Rectal smooth muscle tissue (tissue), 1 donor: ENCODE results near the gene MAMDC4.
"Not testable (repeated sequence)": the region's sequence is repeated elsewhere in the genome, so short reads cannot be mapped to it uniquely, and the experiment has no call there.

Source experiments
- H3K27ac ChIP-seq: one replicate; pipeline ENCODE4 v1.7.0; 2013; ENCODE audit warnings: low read depth, low read length, inconsistent platforms
- H3K27me3 ChIP-seq: one replicate; pipeline ENCODE4 v1.7.0; 2013; ENCODE audit warnings: low read length; ENCODE audit not compliant: control insufficient read depth, insufficient read depth
- H3K36me3 ChIP-seq: one replicate; pipeline ENCODE4 v1.7.0; 2013; ENCODE audit warnings: low read length; ENCODE audit not compliant: control insufficient read depth, insufficient read depth
- H3K4me1 ChIP-seq: one replicate; pipeline ENCODE4 v1.7.0; 2013; ENCODE audit warnings: low read length; ENCODE audit not compliant: control insufficient read depth, insufficient read depth
- H3K4me3 ChIP-seq: one replicate; pipeline ENCODE4 v1.7.0; 2013; ENCODE audit warnings: low read length
- H3K9ac ChIP-seq: one replicate; pipeline ENCODE4 v1.7.0; 2013; ENCODE audit warnings: low read length

Gene MAMDC4

DNA sequence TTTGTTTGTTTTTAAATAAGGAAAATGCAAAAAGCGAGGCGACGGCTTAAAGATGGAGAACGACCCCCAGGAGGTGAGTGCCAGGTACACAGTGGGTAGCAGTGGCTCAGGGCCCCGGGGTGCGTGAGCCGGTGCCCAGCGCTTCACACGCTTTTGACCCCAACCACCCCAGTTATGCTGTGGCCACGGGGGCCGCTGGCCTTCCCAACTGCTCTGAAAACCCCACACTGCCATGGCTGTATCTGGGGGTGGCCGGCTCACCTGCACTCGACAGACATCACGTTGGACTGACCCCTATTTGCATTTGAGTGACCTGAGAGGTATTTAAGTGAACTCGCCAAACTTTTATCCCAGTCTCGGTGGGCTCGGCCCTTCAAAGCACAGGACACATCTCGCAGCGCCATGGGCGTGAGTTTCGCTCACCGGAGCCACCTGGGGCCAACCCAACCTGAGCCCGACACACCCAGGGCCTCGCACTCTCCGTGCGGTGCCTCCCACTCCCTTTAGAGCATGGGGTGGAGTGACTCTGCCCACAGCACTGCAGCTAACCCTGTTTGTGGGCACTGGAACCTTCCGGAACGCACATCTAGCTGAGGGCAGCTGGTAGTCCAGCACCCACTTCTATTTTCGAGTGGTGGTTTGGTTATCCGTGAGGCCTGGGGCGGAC is 23.5 kb upstream of the MAMDC4 start:
- H3K4me3 ChIP-seq = no peak overlapping the region
- no peaks in the 10 kb centered on the region for H3K27me3 ChIP-seq
- peaks cover 45% of the 10 kb centered on the region for H3K36me3 ChIP-seq
- H3K4me1 ChIP-seq = no peaks in the 10 kb centered on the region
- no peak overlapping the region for H3K9ac ChIP-seq
- no peak overlapping the region for H3K27ac ChIP-seq

DNA sequence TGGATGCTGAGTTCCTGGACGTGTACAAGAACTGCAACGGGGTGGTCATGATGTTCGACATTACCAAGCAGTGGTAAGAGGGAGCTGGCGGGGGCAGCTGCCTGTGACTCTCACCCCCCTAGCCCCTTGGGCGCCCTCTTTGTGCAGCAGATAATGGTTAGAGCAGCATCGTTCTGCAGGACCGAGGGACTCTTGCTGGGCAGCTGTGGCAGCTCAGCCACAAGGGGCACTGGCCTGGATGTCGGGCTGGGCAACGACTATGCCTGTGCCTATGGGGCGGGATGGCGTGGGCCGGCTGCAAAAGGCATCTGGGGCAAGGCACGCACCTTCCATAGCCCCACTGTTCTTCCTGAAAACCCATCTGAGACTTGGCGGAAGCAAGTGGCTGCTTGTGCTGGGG is 22.7 kb upstream of the MAMDC4 start:
- H3K27ac ChIP-seq = no peak overlapping the region
- H3K9ac ChIP-seq = no peak overlapping the region
- H3K27me3 ChIP-seq = no peaks in the 10 kb centered on the region
- no peaks in the 10 kb centered on the region for H3K4me1 ChIP-seq
- H3K4me3 ChIP-seq = no peak overlapping the region
- peaks cover 45% of the 10 kb centered on the region for H3K36me3 ChIP-seq

DNA sequence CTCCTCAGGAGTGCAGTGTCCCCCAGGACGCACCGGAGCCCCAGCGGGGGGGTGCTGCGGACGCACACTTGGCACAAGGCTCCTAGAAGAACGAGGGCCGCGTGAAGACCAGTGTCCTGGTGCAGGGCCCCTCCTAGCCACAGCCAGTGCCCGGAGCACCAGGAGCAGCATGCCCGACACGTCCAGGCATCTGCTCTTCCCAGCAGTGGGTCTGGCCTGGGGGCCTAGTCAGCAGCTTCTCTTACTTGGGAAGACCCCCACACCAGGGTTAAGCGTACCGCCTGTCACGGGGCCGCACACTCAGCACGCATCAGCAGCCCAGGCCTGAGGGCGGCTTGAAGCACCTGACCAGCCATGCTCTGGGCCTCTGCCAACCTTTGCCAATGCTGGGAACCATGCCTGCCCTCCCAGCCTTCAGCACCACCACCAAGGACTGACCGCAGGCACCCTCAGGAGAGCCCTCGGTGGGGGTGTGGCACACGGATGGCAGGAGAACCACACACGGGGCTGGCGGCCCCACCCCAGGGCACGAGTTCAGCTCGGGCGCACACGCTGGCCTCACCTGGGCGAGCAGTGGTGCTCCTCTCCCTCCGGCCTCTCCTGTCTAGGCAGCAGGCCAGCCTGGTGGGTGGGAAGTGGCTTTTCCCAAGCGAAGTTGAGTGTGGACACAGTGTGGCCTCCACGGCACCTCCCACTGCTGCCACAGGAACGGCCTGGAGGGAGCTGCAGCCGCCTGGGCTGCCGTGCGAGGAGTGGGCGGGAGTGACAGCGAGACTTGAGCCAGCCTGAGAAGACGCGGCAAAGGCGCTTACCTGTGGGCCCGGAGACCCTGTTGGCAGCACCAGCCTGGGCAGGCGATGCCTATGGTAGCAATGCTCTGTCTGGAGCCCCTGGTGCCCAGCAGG is 21.9 kb upstream of the MAMDC4 start:
- no peak overlapping the region for H3K9ac ChIP-seq
- peaks cover 41% of the 10 kb centered on the region for H3K36me3 ChIP-seq
- no peaks in the 10 kb centered on the region for H3K27me3 ChIP-seq
- H3K27ac ChIP-seq = no peak overlapping the region
- H3K4me3 ChIP-seq = no peak overlapping the region
- H3K4me1 ChIP-seq = no peaks in the 10 kb centered on the region

DNA sequence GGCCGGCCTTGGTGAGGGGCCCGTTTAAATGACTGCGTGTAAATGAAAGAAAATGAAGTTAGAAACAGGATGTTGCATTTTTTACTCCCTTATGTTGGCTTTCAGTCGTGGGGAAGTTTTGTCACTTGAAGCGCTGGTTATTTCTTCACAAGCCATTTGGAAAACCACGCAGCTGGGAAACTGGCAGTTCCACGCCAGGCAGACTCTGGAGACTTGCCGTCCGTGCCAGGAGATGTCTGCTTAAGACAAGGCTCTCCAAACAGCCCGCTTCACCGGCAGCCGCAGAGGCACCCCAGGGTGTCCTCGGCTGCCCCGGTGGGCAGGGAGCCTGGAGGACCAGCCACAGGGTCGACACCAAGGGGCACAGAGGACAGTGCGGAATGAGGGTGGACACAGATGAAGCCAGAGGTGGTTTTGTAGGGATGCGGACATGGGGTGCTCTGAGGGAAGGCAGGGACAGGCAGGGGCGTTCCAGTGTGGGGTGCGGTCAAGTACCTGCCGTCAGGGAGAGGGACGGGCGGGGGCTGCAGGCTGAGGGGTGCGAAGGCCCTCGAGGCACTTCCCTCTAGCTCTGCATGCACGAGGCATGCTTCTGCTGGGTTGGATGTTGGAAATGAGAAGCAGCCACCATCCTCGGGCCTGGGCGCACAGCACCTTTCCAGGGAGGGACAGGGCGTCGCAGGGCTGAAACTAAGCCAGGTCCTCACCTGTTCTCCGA is 21.0 kb upstream of the MAMDC4 start:
- Histone ChIP-seq H3K27me3 (no peaks in the 10 kb centered on the region), H3K36me3 (peaks cover 40% of the 10 kb centered on the region), H3K4me1 (no peaks in the 10 kb centered on the region), H3K9ac (no peak overlapping the region), H3K4me3 (no peak overlapping the region), H3K27ac (no peak overlapping the region)

DNA sequence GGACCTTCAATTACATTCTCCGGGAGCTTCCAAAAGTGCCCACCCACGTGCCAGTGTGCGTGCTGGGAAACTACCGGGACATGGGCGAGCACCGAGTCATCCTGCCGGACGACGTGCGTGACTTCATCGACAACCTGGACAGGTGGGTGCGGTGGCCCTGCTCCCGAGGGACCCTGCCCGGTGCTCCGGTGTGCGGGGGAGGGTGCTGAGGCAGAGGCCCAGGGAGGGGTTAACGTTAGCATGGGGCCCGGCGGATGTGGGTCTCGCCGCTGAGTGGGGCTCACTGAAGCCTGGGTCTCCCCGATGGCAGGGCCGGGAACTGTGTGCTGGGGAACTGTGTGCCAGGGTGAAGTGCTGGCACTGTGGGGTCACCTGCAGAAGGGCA is 20.4 kb upstream of the MAMDC4 start:
- H3K4me1 ChIP-seq = no peaks in the 10 kb centered on the region

DNA sequence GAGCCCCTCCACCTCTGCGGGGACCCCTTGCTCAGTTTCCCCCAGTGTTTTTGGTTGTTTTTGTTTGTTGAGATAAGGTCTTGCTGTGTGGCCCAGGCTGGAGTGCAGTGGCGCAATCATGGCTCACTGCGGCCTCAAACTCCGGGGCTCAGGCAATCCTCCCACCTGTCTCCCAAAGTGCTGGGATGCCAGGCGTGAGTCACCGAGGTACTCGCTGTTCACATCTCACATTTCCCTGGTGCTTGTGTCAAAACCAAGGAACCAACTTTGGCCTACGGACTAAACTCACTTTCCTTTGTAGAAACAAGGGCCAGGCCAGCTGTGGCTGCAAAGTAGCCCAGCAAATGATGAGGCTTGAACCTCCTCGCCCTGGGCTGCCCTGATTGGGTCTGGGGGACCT is 19.6 kb upstream of the MAMDC4 start:
- Histone ChIP-seq H3K36me3 (peaks cover 38% of the 10 kb centered on the region), H3K4me1 (no peaks in the 10 kb centered on the region), H3K27ac (no peak overlapping the region), H3K9ac (no peak overlapping the region), H3K27me3 (no peaks in the 10 kb centered on the region), H3K4me3 (no peak overlapping the region)

More for the DNA sequence above, 20.4 kb upstream of the MAMDC4 start:
- H3K9ac ChIP-seq = no peak overlapping the region
- H3K4me3 ChIP-seq = no peak overlapping the region
- no peaks in the 10 kb centered on the region for H3K27me3 ChIP-seq
- H3K27ac ChIP-seq = no peak overlapping the region
- peaks cover 38% of the 10 kb centered on the region for H3K36me3 ChIP-seq

DNA sequence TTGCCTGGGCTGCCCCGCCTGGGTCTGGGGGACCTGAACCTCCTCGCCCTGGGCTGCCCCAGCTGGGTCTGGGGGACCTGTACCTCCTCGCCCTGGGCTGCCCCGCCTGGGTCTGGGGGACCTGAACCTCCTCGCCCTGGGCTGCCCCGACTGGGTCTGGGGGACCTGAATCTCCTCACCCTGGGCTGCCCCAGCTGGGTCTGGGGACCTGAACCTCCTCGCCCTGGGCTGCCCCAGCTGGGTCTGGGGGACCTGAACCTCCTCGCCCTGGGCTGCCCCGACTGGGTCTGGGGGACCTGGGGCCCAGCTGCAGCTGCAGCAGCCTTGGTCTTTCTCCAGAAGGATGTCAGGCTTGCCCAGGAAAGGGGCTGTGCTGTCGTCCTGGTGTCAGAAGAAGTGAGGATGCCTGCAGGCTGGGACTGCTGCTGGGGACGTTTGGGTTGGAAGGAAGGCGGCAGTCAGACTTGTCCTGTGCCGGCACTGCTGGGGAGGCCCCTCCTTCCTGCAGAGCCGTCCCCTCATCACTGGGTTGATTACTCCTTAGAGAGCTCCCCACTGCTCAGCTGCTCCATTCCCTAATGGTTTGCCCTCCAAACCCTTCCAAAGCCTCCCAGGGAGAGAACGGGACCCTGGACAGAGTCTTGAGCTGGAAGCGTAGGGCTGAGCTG is 18.6 kb upstream of the MAMDC4 start:
- not testable (repeated sequence) for H3K9ac ChIP-seq, H3K27ac ChIP-seq, H3K4me1 ChIP-seq, H3K4me3 ChIP-seq, H3K27me3 ChIP-seq
- H3K36me3 ChIP-seq = peaks cover 34% of the 10 kb centered on the region

DNA sequence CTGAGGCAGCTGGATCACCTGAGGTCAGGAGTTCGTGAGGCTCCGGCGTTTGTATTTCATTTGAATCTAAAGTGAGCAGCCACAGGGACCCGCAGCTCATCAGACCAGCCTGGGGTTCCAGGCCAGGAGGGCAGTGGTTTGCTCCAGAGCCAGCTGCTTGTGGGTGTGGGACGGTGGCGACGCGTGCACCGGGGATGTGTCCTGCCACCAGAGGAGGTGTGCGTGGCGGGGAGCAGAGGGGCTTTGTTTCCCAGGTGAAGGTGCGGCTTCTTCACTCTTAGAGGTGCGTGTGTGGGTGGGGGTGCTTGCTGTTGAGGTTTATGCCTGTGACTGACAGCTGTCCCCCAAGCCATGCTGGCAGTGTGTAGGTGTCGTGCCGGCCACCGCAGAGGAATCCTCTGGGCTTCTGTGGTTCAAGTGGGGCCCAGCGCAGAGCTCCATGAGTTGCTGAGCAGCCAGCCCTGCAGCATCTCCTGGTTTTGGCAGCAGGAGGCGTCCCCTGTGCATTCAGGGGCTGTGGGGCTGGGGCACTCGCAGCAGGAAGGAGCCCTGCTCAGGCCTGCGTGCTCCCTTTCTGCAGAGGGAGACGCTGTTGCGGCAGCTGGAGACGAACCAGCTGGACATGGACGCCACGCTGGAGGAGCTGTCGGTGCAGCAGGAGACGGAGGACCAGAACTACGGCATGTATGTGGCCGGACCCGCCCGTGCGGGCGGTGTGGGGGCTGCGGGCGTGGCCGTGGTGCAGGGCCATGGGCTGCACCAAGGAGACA is 16.8 kb upstream of the MAMDC4 start:
- no peak overlapping the region for H3K27ac ChIP-seq

DNA sequence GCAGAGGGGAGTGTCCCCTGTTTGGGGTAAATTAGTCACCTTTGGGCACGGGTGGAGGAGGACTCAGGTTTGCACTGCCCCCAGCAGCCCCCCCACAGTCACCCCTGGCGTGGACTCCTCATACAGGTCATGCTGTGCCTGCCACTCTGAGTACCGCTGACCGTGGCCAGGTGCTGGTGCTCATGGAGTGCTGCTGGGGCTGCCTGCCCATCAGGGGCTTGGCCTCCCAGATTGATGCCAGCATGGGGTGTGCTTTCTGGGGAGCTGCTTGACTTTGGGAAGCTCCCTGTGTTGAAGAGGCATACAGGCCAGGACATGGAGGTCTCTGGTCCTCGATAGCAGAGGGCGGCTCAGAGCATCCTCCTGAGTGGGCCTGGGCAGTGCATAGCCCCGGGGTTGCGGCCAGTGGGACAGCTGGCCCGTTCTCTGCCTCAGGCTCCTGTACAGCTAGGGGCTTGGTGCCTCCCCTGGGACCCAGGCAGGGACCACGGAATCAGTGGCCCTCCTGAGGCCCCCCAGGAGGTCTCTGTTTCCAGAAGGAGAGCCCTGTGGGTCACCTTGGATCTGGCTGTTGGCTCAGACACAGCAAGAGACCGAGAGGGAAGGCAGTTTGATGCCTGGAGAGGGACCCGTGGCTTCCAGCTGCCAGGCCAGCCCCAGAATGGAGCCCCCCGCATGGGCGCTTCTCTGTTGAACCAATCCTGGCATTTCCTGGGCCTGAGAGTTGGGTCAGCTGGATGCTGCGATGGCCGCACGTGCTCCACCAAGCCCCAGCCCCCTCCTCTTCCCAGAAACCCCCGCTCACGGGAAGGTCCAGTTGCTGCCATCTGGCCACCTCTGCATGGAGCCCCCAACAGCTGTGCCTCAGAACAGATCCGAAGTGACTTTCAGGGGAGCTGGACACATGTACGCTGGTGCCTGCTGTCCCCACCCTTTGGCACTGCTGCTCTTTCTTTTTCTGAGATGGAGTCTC is 15.9 kb upstream of the MAMDC4 start:
- Histone ChIP-seq H3K27me3 (no peaks in the 10 kb centered on the region), H3K9ac (no peak overlapping the region), H3K27ac (no peak overlapping the region), H3K4me3 (no peak overlapping the region), H3K36me3 (peaks cover 21% of the 10 kb centered on the region), H3K4me1 (no peaks in the 10 kb centered on the region)

More for the DNA sequence above, 16.8 kb upstream of the MAMDC4 start:
- H3K36me3 ChIP-seq = peaks cover 29% of the 10 kb centered on the region
- no peak overlapping the region for H3K4me3 ChIP-seq
- no peaks in the 10 kb centered on the region for H3K27me3 ChIP-seq
- H3K4me1 ChIP-seq = no peaks in the 10 kb centered on the region
- no peak overlapping the region for H3K9ac ChIP-seq

DNA sequence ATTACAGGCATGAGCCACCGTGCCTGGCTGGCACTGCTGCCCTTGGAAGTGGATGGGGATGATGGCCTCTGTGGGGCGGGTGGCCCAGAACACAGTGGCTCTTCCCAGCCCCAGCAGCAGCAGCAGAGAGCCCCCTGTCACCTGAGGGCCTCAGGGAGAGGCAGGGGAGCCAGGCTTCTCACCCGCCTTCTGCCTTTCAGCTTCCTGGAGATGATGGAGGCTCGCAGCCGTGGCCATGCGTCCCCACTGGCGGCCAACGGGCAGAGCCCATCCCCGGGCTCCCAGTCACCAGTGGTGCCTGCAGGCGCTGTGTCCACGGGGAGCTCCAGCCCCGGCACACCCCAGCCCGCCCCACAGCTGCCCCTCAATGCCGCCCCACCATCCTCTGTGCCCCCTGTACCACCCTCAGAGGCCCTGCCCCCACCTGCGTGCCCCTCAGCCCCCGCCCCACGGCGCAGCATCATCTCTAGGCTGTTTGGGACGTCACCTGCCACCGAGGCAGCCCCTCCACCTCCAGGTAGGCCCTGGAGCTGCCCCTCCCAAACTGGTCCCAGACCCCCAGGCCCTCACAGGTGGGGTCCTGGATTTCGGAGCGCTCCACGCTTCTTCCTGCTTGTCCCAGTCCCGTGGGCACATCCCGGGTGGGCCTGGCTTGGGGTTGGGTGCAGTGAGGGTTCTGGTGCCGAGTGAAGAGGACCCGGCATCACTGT is 14.8 kb upstream of the MAMDC4 start:
- no peaks in the 10 kb centered on the region for H3K27me3 ChIP-seq
- no peak overlapping the region for H3K9ac ChIP-seq
- no peak overlapping the region for H3K4me3 ChIP-seq
- H3K4me1 ChIP-seq = no peaks in the 10 kb centered on the region
- no peak overlapping the region for H3K27ac ChIP-seq
- H3K36me3 ChIP-seq = peaks cover 17% of the 10 kb centered on the region
